H9 (cell line): ENCODE measurements around the gene RSBN1. TPM values are rescaled to one million over a fixed set of nuclear protein-coding genes. Genes with fewer than 3 reads are reported as not detected.

Source experiments
- DNase-seq: peaks from one replicate; pipeline ENCODE4 v3.0.0-alpha.2; 2017
- H2AFZ ChIP-seq: one replicate; pipeline ENCODE4 v1.6.1; 2013; ENCODE audit warnings: mild to moderate bottlenecking, low read length, control low read depth, moderate library complexity
- H2AK5ac ChIP-seq: 2 replicates; pipeline ENCODE4 v1.6.1; 2013; ENCODE audit warnings: low read length, control low read depth, mixed read lengths; ENCODE audit not compliant: insufficient read length
- H2BK120ac ChIP-seq: one replicate; pipeline ENCODE4 v1.6.1; 2013; ENCODE audit warnings: low read depth, mild to moderate bottlenecking, low read length, control low read depth, inconsistent platforms; ENCODE audit not compliant: poor library complexity, severe bottlenecking
- H2BK12ac ChIP-seq: 2 replicates; pipeline ENCODE4 v1.6.1; 2013; ENCODE audit warnings: low read length, control low read depth, mixed read lengths, low read depth; ENCODE audit not compliant: insufficient read length
- H2BK15ac ChIP-seq: 2 replicates; pipeline ENCODE4 v1.6.1; 2013; ENCODE audit warnings: low read depth, low read length, control low read depth
- H2BK20ac ChIP-seq: one replicate; pipeline ENCODE4 v1.6.1; 2013; ENCODE audit warnings: low read depth, mild to moderate bottlenecking, low read length, control low read depth, inconsistent platforms; ENCODE audit not compliant: poor library complexity, severe bottlenecking
- H2BK5ac ChIP-seq: 2 replicates; pipeline ENCODE4 v1.6.1; 2013; ENCODE audit warnings: low read length, control low read depth, mixed read lengths; ENCODE audit not compliant: insufficient read length
- H3K14ac ChIP-seq: 2 replicates; pipeline ENCODE4 v1.6.1; 2013; ENCODE audit warnings: low read length, control low read depth; ENCODE audit not compliant: insufficient read depth
- H3K18ac ChIP-seq: 2 replicates; pipeline ENCODE4 v1.6.1; 2013; ENCODE audit warnings: low read depth, mild to moderate bottlenecking, mixed read lengths, low read length, control low read depth; ENCODE audit not compliant: insufficient read length
- H3K23ac ChIP-seq: 2 replicates; pipeline ENCODE4 v1.6.1; 2013; ENCODE audit warnings: low read length, control low read depth, mixed read lengths, low read depth; ENCODE audit not compliant: insufficient read length
- H3K23me2 ChIP-seq: 2 replicates; pipeline ENCODE4 v1.6.1; 2013; ENCODE audit warnings: low read depth, mild to moderate bottlenecking, mixed read lengths, low read length, control low read depth; ENCODE audit not compliant: insufficient read length, poor library complexity, severe bottlenecking
- H3K27ac ChIP-seq: 2 replicates; pipeline ENCODE4 v1.5.1; 2013; ENCODE audit warnings: low read length, control low read depth, mixed read lengths, low read depth; ENCODE audit not compliant: insufficient read length
- H3K27me3 ChIP-seq: 2 replicates; pipeline ENCODE4 v1.6.1; 2013; ENCODE audit warnings: low read length, control low read depth, inconsistent platforms; ENCODE audit not compliant: insufficient read depth
- H3K4ac ChIP-seq: 2 replicates; pipeline ENCODE4 v1.6.1; 2013; ENCODE audit warnings: low read depth, mild to moderate bottlenecking, control low read depth, inconsistent platforms, low read length, moderate library complexity
- H3K4me1 ChIP-seq: 2 replicates; pipeline ENCODE4 v1.6.1; 2013; ENCODE audit warnings: low read length, control low read depth, inconsistent platforms; ENCODE audit not compliant: insufficient read depth
- H3K4me2 ChIP-seq: 2 replicates; pipeline ENCODE4 v1.6.1; 2013; ENCODE audit warnings: low read length, control low read depth, mixed read lengths; ENCODE audit not compliant: insufficient read length, insufficient read depth
- H3K56ac ChIP-seq: 2 replicates; pipeline ENCODE4 v1.6.1; 2013; ENCODE audit warnings: low read depth, mild to moderate bottlenecking, mixed read lengths, low read length, control low read depth; ENCODE audit not compliant: insufficient read length
- H3K79me1 ChIP-seq: 2 replicates; pipeline ENCODE4 v1.6.1; 2013; ENCODE audit warnings: low read depth, mild to moderate bottlenecking, moderate library complexity, low read length, control low read depth, inconsistent platforms; ENCODE audit not compliant: insufficient read depth, poor library complexity, severe bottlenecking
- H3K79me2 ChIP-seq: 2 replicates; pipeline ENCODE4 v1.6.1; 2013; ENCODE audit warnings: low read length, control low read depth, inconsistent platforms; ENCODE audit not compliant: insufficient read depth
- H3K9ac ChIP-seq: 2 replicates; pipeline ENCODE4 v1.6.1; 2013; ENCODE audit warnings: low read length, control low read depth, mixed read lengths; ENCODE audit not compliant: insufficient read length; ENCODE audit errors: extremely low read depth
- H3K9me3 ChIP-seq: one replicate; pipeline ENCODE4 v1.6.1; 2013; ENCODE audit warnings: low read depth, low read length, inconsistent platforms; ENCODE audit not compliant: control insufficient read depth
- H3T11ph ChIP-seq: one replicate; pipeline ENCODE4 v1.6.1; 2013; ENCODE audit warnings: mild to moderate bottlenecking, low read length, control low read depth, inconsistent platforms
- H4K20me1 ChIP-seq: one replicate; pipeline ENCODE4 v1.6.1; 2013; ENCODE audit not compliant: control insufficient read depth, insufficient read length, insufficient read depth
- H4K5ac ChIP-seq: 2 replicates; pipeline ENCODE4 v1.6.1; 2013; ENCODE audit warnings: low read depth, mild to moderate bottlenecking, mixed read lengths, low read length, control low read depth; ENCODE audit not compliant: insufficient read length
- H4K8ac ChIP-seq: replicated peaks from 2 replicates; pipeline ENCODE4 v1.6.1; 2013; ENCODE audit warnings: low read length, control low read depth, mixed read lengths, low read depth; ENCODE audit not compliant: insufficient read length
- H4K91ac ChIP-seq: 2 replicates; pipeline ENCODE4 v1.6.1; 2013; ENCODE audit warnings: low read depth, mild to moderate bottlenecking, moderate library complexity, mixed read lengths, low read length, control low read depth; ENCODE audit not compliant: insufficient read length
- H3K27ac Mint-ChIP-seq, 3 experiments: 2 replicates in 2 of 3; 3 replicates in 1 of 3; pipeline ENCODE4 v1.8.0; 2020 to 2021; ENCODE audit warnings: mixed read lengths in 3 of 3, mild to moderate bottlenecking in 1 of 3, moderate library complexity in 1 of 3
- H3K27me3 Mint-ChIP-seq: 2 replicates; pipeline ENCODE4 v1.8.0; 2021; ENCODE audit warnings: low read depth, mild to moderate bottlenecking, moderate library complexity, mixed read lengths
- H3K36me3 Mint-ChIP-seq, 3 experiments: 2 replicates in 2 of 3; 3 replicates in 1 of 3; pipeline ENCODE4 v1.8.0; 2020 to 2021; ENCODE audit warnings: low read depth in 3 of 3, mixed read lengths in 3 of 3; ENCODE audit not compliant: insufficient read depth in 1 of 3
- H3K4me1 Mint-ChIP-seq, 2 experiments: 2 replicates each; pipeline ENCODE4 v1.8.0; 2020; ENCODE audit warnings: mixed read lengths in 2 of 2
- H3K4me3 Mint-ChIP-seq, 2 experiments: 2 replicates in 1 of 2; 3 replicates in 1 of 2; pipeline ENCODE4 v1.8.0; 2020 to 2021; ENCODE audit warnings: mild to moderate bottlenecking in 2 of 2, mixed read lengths in 2 of 2, moderate library complexity in 1 of 2
- H3K9me3 Mint-ChIP-seq, 2 experiments: 2 replicates in 1 of 2; 3 replicates in 1 of 2; pipeline ENCODE4 v1.8.0; 2020; ENCODE audit warnings: mild to moderate bottlenecking in 2 of 2, mixed read lengths in 2 of 2, moderate library complexity in 1 of 2
- WGBS: extraction: QIAGEN DNeasy Blood & Tissue Kit; methylation state at CpG from one replicate; pipeline ENCODE4 v1.1.7; 2013; ENCODE audit warnings: missing lambda C conversion rate, low lambda C conversion rate, mixed read lengths; ENCODE audit not compliant: insufficient read length; ENCODE audit errors: extremely low coverage; 5-methylcytosine and 5-hydroxymethylcytosine counted together
- total RNA-seq: library from RNA; stranded (reverse); gene quantifications from 2 replicates; pipeline ENCODE4 v1.2.1, GENCODE V29; 2021
- TF ChIP-seq, protein P1 (sequence below): fragments of 200-600 bp; sonication (generic); conservative IDR thresholded peaks from 3 replicates; pipeline ENCODE4 v1.8.0; 2021; ENCODE audit warnings: antibody characterized with exemption, mild to moderate bottlenecking

The RSBN1 gene
- total RNA-seq, 1 experiment from 2014 or later: 11.0 TPM

DNA sequence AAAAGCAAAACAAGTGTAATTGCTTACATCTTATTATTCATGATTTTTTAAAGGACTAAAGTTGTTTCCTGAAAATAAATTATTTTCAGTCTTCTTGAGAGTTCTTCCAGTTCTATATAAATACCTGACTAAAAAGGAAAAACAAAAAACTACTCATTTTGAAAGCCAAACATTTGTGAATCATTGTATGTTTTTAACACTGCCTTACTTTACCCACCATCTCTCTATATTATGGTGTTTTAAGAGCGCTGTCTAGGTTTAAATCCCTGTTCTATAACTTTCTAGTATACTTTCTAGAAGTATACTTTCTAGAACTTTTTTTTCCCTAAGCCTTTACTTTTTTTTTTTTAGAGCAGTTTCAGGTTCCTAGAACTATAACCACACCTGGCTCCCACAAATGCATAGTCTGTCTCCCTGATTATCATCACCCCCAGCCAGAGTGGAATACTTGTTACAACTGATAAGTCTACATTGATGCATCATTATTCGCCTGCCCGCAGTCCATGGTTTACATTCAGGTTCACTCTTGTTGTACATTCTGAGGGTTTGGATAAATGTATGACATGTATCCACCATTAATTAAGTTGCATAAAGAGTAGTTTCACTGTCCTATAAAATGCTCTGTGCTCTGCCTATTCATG lies 9.8 kb downstream of the RSBN1 start:
- peaks cover 2% of the 10 kb centered on the region; the same call in 1 of the 2 replicates for H3K79me2 ChIP-seq

More for the DNA sequence above, 9.8 kb downstream of the RSBN1 start:
- Histone ChIP-seq H2BK120ac (no peak overlapping the region), H3K14ac (no peak overlapping the region), H3T11ph (no peak overlapping the region), H3K4me2 (no peak overlapping the region), H3K18ac (no peak overlapping the region), H2BK5ac (no peak overlapping the region), H2AFZ (no peak overlapping the region), H3K56ac (no peak overlapping the region), H2BK12ac (no peak overlapping the region), H3K4ac (no peak overlapping the region), H4K5ac (no peak overlapping the region), H3K27ac (no peak overlapping the region), H3K27me3 (no peaks in the 10 kb centered on the region), H3K9ac (no peak overlapping the region), H2AK5ac (no peak overlapping the region), H3K4me1 (no peaks in the 10 kb centered on the region), H2BK20ac (no peak overlapping the region), H2BK15ac (no peak overlapping the region), H3K23me2 (no peaks in the 10 kb centered on the region), H3K9me3 (no peaks in the 10 kb centered on the region), H3K79me1 (peaks cover 11% of the 10 kb centered on the region), H4K20me1 (no peaks in the 10 kb centered on the region), H4K8ac (no peak overlapping the region), H3K23ac (no peak overlapping the region), H4K91ac (no peak overlapping the region)
- no CpG with 5 or more reads among the region's 3 CpGs for WGBS
- TF ChIP-seq, protein P1, sequence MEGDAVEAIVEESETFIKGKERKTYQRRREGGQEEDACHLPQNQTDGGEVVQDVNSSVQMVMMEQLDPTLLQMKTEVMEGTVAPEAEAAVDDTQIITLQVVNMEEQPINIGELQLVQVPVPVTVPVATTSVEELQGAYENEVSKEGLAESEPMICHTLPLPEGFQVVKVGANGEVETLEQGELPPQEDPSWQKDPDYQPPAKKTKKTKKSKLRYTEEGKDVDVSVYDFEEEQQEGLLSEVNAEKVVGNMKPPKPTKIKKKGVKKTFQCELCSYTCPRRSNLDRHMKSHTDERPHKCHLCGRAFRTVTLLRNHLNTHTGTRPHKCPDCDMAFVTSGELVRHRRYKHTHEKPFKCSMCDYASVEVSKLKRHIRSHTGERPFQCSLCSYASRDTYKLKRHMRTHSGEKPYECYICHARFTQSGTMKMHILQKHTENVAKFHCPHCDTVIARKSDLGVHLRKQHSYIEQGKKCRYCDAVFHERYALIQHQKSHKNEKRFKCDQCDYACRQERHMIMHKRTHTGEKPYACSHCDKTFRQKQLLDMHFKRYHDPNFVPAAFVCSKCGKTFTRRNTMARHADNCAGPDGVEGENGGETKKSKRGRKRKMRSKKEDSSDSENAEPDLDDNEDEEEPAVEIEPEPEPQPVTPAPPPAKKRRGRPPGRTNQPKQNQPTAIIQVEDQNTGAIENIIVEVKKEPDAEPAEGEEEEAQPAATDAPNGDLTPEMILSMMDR: no peak
- Mint-ChIP-seq H3K9me3 (no peaks in the 10 kb centered on the region), H3K4me1 (peaks cover 8% of the 10 kb centered on the region in 2 experiments), H3K27me3 (no peaks in the 10 kb centered on the region), H3K36me3 (peaks cover 2 to 16% (median 12%) of the 10 kb centered on the region in 3 experiments; a peak in 5 of 7 replicates), H3K4me3 (no peak overlapping the region), H3K27ac (no peak overlapping the region)
- no peak for DNase-seq
